K562 (cell line): ENCODE data around the gene SLC25A45. TPM values are rescaled to one million over a fixed set of nuclear protein-coding genes. Genes with fewer than 3 reads are reported as not detected.
A peak's percentile ranks its signal among the peaks of the same experiment; 100 is the strongest.

Experiments used
- CBFA2T2 ChIP-seq: fragments of 450-650 bp; conservative IDR thresholded peaks from 2 replicates; pipeline ENCODE4 v1.6.1; 2017; ENCODE audit warnings: mild to moderate bottlenecking
- FOXA3 ChIP-seq, 2 experiments: fragments of 450-650 bp in 1 of 2; sonication (generic) in 1 of 2; formaldehyde crosslinking; IDR thresholded peaks in 1 of 2; conservative IDR thresholded peaks in 1 of 2; 2 replicates each; pipeline versions ENCODE4 v1.4.0 to v1.8.0; 2020 to 2022; ENCODE audit warnings: mild to moderate bottlenecking in 2 of 2, missing genetic modification reagents in 1 of 2
- HMGN3 ChIP-seq: IDR thresholded peaks from 2 replicates; pipeline ENCODE4 v1.6.1; 2011; ENCODE audit warnings: borderline replicate concordance, low read depth, mild to moderate bottlenecking, mixed read lengths, low read length; ENCODE audit not compliant: insufficient read length; ENCODE audit errors: extremely low read depth
- KDM1A ChIP-seq, 2 experiments: fragments of 450-650 bp; IDR thresholded peaks; 2 replicates each; pipeline ENCODE4 v1.6.1; 2016; ENCODE audit warnings: mild to moderate bottlenecking in 2 of 2
- MCM3 ChIP-seq: fragments of 450-650 bp; IDR thresholded peaks from 2 replicates; pipeline ENCODE4 v1.6.1; 2016
- NFE2 ChIP-seq: IDR thresholded peaks from 2 replicates; pipeline ENCODE4 v1.6.1; 2014; ENCODE audit warnings: antibody characterized with exemption, low read depth
- SMAD3 ChIP-seq: fragments of 450-650 bp; formaldehyde crosslinking; conservative IDR thresholded peaks from 2 replicates; pipeline ENCODE4 v1.4.0; 2020; ENCODE audit warnings: mild to moderate bottlenecking
- SP1 ChIP-seq: sonication (generic); formaldehyde crosslinking; IDR thresholded peaks from 2 replicates; pipeline ENCODE4 v1.8.1; 2022; ENCODE audit warnings: mild to moderate bottlenecking, missing genetic modification reagents
- TAF15 ChIP-seq: fragments of 200-400 bp; formaldehyde crosslinking; IDR thresholded peaks from 2 replicates; pipeline ENCODE4 v1.6.1; 2017; ENCODE audit warnings: mild to moderate bottlenecking, low read depth, low read length, moderate library complexity
- TCF7L2 ChIP-seq: fragments of 150-350 bp; IDR thresholded peaks from 2 replicates; pipeline ENCODE4 v1.6.1; 2016; ENCODE audit warnings: low read depth, mild to moderate bottlenecking, low read length, moderate library complexity
- ZNF212 ChIP-seq: fragments of 450-650 bp; formaldehyde crosslinking; IDR thresholded peaks from 2 replicates; pipeline ENCODE4 v1.4.0; 2020; ENCODE audit warnings: mild to moderate bottlenecking
- polyA plus RNA-seq, 8 experiments: library from polyadenylated mRNA; depleted of rRNA in 4 of 8; stranded (reverse) in 5 of 8; unstranded in 3 of 8; fragments of >200 nt; fragmentation: Nextera tagmentation in 2 of 8; fragmentation: Illumina TruSeq in 1 of 8; extraction: Ambion mirVana in 2 of 8; extraction: Trizol in 1 of 8; gene quantifications; 2 replicates each; pipeline versions ENCODE4 v1.2.1 to v1.2.3, GENCODE V29; 2011 to 2014; ENCODE audit warnings: inconsistent platforms in 1 of 8, missing spikeins in 1 of 8
- total RNA-seq, 7 experiments: library from RNA; depleted of rRNA in 6 of 7; stranded (reverse); fragments of >200 nt in 6 of 7; fragmentation: Illumina TruSeq in 2 of 7; extraction: Trizol in 2 of 7; gene quantifications; 2 replicates each; pipeline versions ENCODE4 v1.2.1 to v1.2.3, GENCODE V29; 2011 to 2021; ENCODE audit warnings: low replicate concordance in 1 of 7
- TF ChIP-seq, protein P1 (sequence below): sonication (generic); formaldehyde crosslinking; IDR thresholded peaks from 2 replicates; pipeline ENCODE4 v1.8.1; 2023; ENCODE audit warnings: missing genetic modification reagents, mild to moderate bottlenecking, borderline replicate concordance
- TF ChIP-seq, protein P2 (sequence below): fragments of 250-450 bp; sonication (Bioruptor Pico); IDR thresholded peaks from 2 replicates; pipeline ENCODE4 v1.8.0; 2022; ENCODE audit warnings: inconsistent platforms
- TF ChIP-seq, protein P3 (sequence below): fragments of 250-450 bp; sonication (Bioruptor Pico); IDR thresholded peaks from 2 replicates; pipeline ENCODE4 v1.4.0; 2020
- TF ChIP-seq, protein P4 (sequence below): sonication (generic); formaldehyde crosslinking; IDR thresholded peaks from 2 replicates; pipeline ENCODE4 v1.9.0; 2022; ENCODE audit warnings: mild to moderate bottlenecking, missing genetic modification reagents

Gene SLC25A45
- total and polyA plus RNA-seq, 9 of the 15 experiments (the other 6 are each of a cell fraction or from before 2014, with no cell fraction given): 0.15 to 2.3 (median 0.68) TPM

DNA sequence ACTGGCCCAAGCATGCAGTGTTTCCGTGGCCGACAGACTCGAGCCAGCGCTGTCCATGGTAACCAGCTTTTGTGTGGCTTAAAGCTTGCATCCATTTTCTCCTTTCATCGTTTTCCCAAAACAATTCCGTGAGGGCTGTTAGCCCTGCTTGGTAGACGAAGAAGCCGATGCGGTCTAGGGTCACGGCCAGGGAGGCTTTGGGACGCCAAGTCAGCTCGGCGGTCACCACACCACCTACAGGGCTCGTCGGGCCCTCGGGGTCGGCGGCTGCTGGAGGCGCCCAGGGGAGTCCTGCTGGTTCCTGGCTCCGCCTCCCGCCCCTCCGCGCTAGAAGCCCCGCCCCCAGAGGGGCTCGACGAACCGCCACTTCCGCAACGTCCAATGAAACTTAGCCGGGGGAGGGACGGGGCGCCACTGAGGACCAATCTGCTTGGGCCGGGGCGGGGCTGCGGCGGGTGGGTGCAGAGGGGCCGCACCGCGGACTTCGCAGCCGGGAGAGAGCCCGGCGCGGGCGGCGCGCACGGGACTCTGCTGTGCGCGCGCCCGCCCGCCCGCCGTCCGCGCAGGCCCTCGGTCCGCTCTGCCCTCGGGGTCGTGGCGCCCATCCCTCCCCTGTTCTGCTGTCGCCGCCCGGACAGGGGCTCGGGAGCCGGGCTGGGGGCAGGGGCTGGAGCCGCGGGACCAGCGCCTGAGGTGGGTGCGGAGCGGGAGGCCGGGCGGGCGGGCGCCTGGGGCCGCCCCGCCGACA, 28.0 kb downstream of the SLC25A45 start, which contains the start of gene TIGD3 (continued):
- TF ChIP-seq NFE2 (no peak), SMAD3 (CRISPR knock-in tag) (no peak), CBFA2T2 (no peak), TAF15 (no peak), KDM1A (IDR thresholded peaks at IDR 0.05) (no peak), SP1 (peak; percentile 88), ZNF212 (CRISPR knock-in tag) (no peak), HMGN3 (peak; percentile 39), MCM3 (no peak), TCF7L2 (no peak), FOXA3 (CRISPR knock-in tag; conservative IDR thresholded peaks at IDR 0.05 in 1 of 2, IDR thresholded peaks at IDR 0.05 in 1 of 2) (no peak)
- TF ChIP-seq, protein P1, sequence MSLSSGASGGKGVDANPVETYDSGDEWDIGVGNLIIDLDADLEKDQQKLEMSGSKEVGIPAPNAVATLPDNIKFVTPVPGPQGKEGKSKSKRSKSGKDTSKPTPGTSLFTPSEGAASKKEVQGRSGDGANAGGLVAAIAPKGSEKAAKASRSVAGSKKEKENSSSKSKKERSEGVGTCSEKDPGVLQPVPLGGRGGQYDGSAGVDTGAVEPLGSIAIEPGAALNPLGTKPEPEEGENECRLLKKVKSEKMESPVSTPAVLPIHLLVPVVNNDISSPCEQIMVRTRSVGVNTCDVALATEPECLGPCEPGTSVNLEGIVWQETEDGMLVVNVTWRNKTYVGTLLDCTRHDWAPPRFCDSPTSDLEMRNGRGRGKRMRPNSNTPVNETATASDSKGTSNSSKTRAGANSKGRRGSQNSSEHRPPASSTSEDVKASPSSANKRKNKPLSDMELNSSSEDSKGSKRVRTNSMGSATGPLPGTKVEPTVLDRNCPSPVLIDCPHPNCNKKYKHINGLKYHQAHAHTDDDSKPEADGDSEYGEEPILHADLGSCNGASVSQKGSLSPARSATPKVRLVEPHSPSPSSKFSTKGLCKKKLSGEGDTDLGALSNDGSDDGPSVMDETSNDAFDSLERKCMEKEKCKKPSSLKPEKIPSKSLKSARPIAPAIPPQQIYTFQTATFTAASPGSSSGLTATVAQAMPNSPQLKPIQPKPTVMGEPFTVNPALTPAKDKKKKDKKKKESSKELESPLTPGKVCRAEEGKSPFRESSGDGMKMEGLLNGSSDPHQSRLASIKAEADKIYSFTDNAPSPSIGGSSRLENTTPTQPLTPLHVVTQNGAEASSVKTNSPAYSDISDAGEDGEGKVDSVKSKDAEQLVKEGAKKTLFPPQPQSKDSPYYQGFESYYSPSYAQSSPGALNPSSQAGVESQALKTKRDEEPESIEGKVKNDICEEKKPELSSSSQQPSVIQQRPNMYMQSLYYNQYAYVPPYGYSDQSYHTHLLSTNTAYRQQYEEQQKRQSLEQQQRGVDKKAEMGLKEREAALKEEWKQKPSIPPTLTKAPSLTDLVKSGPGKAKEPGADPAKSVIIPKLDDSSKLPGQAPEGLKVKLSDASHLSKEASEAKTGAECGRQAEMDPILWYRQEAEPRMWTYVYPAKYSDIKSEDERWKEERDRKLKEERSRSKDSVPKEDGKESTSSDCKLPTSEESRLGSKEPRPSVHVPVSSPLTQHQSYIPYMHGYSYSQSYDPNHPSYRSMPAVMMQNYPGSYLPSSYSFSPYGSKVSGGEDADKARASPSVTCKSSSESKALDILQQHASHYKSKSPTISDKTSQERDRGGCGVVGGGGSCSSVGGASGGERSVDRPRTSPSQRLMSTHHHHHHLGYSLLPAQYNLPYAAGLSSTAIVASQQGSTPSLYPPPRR (CRISPR knock-in tag): no peak; the same call in 1 of the 2 replicates
- TF ChIP-seq, protein P2, sequence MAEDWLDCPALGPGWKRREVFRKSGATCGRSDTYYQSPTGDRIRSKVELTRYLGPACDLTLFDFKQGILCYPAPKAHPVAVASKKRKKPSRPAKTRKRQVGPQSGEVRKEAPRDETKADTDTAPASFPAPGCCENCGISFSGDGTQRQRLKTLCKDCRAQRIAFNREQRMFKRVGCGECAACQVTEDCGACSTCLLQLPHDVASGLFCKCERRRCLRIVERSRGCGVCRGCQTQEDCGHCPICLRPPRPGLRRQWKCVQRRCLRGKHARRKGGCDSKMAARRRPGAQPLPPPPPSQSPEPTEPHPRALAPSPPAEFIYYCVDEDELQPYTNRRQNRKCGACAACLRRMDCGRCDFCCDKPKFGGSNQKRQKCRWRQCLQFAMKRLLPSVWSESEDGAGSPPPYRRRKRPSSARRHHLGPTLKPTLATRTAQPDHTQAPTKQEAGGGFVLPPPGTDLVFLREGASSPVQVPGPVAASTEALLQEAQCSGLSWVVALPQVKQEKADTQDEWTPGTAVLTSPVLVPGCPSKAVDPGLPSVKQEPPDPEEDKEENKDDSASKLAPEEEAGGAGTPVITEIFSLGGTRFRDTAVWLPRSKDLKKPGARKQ (CRISPR knock-in tag): no peak
- TF ChIP-seq, protein P3, sequence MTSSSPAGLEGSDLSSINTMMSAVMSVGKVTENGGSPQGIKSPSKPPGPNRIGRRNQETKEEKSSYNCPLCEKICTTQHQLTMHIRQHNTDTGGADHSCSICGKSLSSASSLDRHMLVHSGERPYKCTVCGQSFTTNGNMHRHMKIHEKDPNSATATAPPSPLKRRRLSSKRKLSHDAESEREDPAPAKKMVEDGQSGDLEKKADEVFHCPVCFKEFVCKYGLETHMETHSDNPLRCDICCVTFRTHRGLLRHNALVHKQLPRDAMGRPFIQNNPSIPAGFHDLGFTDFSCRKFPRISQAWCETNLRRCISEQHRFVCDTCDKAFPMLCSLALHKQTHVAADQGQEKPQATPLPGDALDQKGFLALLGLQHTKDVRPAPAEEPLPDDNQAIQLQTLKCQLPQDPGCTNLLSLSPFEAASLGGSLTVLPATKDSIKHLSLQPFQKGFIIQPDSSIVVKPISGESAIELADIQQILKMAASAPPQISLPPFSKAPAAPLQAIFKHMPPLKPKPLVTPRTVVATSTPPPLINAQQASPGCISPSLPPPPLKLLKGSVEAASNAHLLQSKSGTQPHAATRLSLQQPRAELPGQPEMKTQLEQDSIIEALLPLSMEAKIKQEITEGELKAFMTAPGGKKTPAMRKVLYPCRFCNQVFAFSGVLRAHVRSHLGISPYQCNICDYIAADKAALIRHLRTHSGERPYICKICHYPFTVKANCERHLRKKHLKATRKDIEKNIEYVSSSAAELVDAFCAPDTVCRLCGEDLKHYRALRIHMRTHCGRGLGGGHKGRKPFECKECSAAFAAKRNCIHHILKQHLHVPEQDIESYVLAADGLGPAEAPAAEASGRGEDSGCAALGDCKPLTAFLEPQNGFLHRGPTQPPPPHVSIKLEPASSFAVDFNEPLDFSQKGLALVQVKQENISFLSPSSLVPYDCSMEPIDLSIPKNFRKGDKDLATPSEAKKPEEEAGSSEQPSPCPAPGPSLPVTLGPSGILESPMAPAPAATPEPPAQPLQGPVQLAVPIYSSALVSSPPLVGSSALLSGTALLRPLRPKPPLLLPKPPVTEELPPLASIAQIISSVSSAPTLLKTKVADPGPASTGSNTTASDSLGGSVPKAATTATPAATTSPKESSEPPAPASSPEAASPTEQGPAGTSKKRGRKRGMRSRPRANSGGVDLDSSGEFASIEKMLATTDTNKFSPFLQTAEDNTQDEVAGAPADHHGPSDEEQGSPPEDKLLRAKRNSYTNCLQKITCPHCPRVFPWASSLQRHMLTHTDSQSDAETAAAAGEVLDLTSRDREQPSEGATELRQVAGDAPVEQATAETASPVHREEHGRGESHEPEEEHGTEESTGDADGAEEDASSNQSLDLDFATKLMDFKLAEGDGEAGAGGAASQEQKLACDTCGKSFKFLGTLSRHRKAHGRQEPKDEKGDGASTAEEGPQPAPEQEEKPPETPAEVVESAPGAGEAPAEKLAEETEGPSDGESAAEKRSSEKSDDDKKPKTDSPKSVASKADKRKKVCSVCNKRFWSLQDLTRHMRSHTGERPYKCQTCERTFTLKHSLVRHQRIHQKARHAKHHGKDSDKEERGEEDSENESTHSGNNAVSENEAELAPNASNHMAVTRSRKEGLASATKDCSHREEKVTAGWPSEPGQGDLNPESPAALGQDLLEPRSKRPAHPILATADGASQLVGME (CRISPR knock-in tag): no peak; the same call in 1 of the 2 replicates
- TF ChIP-seq, protein P4, sequence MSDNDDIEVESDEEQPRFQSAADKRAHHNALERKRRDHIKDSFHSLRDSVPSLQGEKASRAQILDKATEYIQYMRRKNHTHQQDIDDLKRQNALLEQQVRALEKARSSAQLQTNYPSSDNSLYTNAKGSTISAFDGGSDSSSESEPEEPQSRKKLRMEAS (CRISPR knock-in tag): no peak
